ENCODE measurements around the gene SLC6A6. TPM values are rescaled to one million over a fixed set of nuclear protein-coding genes. Genes with fewer than 3 reads are reported as not detected.

SLC6A6 gene
- total RNA-seq, 1 donor from 2014 or later: 35.4 TPM

DNA sequence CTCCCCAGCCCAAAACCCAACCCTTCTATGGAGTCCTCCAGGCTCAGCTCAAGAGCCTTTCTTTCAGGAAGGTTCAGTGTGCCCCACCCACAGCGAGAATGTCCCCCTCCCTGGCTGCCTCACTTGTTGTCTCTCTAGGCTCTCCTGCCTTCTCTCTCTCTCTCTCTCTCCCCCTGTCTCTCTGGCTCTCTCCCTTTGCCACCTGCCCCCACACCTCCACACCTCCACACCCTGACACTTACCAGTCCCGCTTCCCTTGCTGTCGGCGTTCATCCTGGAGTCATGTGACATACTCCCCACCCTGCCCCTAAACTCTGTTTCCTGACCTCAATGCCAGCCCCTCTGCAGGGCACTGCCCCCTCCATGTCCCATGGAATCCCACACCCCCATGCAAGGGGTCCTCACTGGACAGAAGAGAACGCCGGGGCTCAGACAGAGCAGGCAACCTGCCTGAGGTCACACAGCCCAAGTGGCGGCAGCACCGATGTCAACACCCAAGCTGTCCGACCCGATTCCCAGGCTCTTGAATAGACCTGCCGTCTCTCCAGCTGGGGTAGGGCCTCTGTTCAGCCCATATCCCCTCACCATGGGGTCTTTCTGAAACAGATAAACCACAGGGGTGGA is 28.5 kb upstream of the SLC6A6 start:
- intact Hi-C loops (cut with micrococcal nuclease): no loop called here
- TF ChIP-seq, protein P1, sequence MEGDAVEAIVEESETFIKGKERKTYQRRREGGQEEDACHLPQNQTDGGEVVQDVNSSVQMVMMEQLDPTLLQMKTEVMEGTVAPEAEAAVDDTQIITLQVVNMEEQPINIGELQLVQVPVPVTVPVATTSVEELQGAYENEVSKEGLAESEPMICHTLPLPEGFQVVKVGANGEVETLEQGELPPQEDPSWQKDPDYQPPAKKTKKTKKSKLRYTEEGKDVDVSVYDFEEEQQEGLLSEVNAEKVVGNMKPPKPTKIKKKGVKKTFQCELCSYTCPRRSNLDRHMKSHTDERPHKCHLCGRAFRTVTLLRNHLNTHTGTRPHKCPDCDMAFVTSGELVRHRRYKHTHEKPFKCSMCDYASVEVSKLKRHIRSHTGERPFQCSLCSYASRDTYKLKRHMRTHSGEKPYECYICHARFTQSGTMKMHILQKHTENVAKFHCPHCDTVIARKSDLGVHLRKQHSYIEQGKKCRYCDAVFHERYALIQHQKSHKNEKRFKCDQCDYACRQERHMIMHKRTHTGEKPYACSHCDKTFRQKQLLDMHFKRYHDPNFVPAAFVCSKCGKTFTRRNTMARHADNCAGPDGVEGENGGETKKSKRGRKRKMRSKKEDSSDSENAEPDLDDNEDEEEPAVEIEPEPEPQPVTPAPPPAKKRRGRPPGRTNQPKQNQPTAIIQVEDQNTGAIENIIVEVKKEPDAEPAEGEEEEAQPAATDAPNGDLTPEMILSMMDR (IDR thresholded peaks at IDR 0.05; ENCODE audit: borderline replicate concordance): no peak
- no peaks in the 10 kb centered on the region for H3K9me3 ChIP-seq (replicated peaks)
- H3K36me3 ChIP-seq: no peaks in the 10 kb centered on the region
- no peak for DNase-seq
- peaks cover 80% of the 10 kb centered on the region for H3K4me1 ChIP-seq
- peaks cover 4% of the 10 kb centered on the region for H3K27me3 ChIP-seq (ENCODE audit: low read depth)
- no peak overlapping the region for H3K4me3 ChIP-seq
- peak overlapping the region; percentile 77 for H3K27ac ChIP-seq (replicated peaks)

DNA sequence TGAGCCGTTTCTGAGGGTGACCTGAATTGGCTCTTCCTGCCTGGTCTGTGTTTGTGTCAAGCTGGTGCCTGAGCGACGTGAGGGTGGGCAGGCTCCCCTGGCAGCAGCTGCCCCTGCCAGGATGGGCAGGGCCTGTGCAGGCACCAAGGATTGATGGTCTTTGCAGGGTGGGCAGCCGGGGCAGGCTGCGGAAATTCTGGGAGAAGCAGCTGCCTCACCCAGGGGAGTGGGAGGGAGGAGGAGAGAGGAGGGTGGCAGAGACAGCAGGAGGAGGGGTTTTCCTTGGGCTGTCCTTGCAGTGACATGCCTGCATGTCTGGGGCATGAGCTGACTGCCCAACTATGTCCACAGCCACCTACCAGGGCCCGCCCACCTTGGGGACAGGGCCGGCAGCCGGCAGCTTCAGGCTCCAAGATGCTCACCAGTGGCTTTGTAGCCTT is 27.9 kb upstream of the SLC6A6 start:
- DNase-seq: peak; percentile 48
- Histone ChIP-seq H3K27me3 (ENCODE audit: low read depth) (peaks cover 4% of the 10 kb centered on the region), H3K36me3 (no peaks in the 10 kb centered on the region), H3K4me3 (no peak overlapping the region), H3K4me1 (peaks cover 78% of the 10 kb centered on the region), H3K9me3 (replicated peaks) (no peaks in the 10 kb centered on the region), H3K27ac (replicated peaks) (peak overlapping the region; percentile 77)
- intact Hi-C loops (cut with micrococcal nuclease): no loop called here
- TF ChIP-seq, protein P1 (IDR thresholded peaks at IDR 0.05; ENCODE audit: borderline replicate concordance): no peak

DNA sequence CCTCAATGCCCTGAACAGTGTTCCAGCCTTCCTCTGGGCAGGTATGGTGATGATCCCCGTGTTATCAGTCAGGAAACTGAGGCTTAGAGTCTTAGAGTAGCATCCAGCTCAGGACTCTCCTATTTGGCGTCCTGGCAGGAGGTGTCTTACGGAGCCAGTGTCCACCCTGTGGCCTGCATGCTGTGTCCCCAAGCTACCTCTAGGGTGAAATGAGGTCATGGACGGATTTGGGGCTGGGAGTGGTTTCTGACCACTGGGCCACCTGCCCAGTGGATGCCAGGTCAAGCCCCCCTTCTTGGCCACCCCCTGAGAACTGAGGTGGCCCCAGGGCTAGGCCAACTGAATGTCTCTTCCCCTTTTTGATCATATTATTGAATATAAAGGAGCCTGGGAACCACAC is 27.2 kb upstream of the SLC6A6 start:
- Histone ChIP-seq H3K4me3 (no peak overlapping the region), H3K27ac (replicated peaks) (peak overlapping the region; percentile 77), H3K9me3 (replicated peaks) (no peaks in the 10 kb centered on the region), H3K36me3 (no peaks in the 10 kb centered on the region), H3K27me3 (ENCODE audit: low read depth) (peaks cover 4% of the 10 kb centered on the region), H3K4me1 (peaks cover 70% of the 10 kb centered on the region)
- TF ChIP-seq, protein P1 (IDR thresholded peaks at IDR 0.05; ENCODE audit: borderline replicate concordance): no peak
- no peak for DNase-seq
- intact Hi-C loops (cut with micrococcal nuclease): no loop called here

DNA sequence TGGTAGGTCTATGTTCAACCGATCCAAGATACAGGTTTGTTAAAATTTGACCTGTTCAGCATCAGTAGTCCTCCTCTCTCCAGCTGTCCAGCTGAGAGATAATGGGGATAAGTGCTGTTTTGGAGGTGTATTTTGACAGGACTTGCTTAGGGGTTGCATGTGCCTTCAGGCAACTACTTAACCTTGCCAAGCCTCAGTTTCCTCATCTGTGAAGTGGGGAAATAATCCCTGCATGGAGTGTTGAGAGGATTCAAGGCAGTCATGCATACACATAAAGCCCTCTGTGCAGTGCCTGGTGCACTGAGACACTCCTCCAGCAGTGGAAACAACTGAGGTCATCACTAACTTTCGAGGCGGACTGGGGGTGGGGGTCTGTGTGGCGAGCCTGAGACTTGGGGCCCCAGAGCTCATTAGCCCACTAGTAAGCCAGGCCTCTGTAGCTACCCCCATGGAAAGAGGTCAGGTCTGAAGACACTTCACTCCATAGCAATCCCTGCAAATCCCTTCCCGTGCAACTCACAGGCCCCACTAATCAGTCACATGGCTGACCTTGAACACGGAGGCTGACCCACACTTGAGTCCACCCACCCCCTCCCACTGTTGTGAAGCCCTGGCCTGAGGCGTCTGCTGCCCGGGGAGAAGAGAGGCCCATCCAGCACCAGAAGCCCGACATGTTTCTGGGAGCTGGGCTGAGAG is 25.9 kb upstream of the SLC6A6 start:
- no peaks in the 10 kb centered on the region for H3K27me3 ChIP-seq (ENCODE audit: low read depth)
- peak overlapping the region; percentile 35 for H3K27ac ChIP-seq (replicated peaks)
- TF ChIP-seq, protein P1 (IDR thresholded peaks at IDR 0.05; ENCODE audit: borderline replicate concordance): no peak
- H3K9me3 ChIP-seq (replicated peaks): no peaks in the 10 kb centered on the region
- H3K4me3 ChIP-seq: no peak overlapping the region
- peaks cover 57% of the 10 kb centered on the region for H3K4me1 ChIP-seq
- intact Hi-C loops (cut with micrococcal nuclease): no loop called here
- no peaks in the 10 kb centered on the region for H3K36me3 ChIP-seq
- no peak for DNase-seq

DNA sequence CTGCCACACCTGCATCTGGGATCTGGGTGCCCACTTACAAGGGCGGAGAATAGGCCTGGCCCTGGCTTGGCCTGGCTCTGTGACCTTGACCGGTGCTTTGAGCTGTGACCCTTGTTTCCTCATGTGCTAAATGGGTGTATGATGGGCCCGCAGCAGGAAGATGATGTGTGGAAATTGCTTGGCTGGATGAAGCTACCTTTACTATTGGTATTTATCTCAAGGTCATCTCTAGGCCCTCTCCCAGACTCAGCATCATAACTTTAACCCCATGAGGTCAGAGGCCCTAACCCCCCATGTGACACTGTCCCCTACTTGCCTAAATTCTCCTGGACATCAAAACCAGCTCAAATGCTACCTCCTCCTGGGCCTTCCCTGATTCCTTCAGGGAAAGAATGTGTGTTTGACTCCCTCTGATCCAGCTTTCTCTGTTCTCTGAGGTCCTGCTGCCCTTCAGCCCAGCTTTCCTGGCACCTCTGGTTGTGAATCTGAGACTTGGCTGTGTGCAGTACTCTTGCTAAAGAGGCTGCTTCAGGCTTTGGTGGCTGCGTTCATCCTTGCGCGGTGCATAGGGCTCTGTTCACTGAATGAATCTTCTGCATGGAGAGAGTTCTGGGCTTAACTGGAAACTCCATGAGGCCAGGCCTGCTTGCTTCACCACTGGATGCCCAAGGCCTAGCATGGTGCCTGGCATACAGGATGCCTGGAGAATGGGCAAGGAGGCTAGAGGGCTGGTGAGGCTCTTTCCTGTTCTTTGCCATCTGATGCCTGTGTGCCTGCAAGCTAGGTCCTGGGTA is 25.2 kb upstream of the SLC6A6 start:
- H3K27me3 ChIP-seq (ENCODE audit: low read depth): no peaks in the 10 kb centered on the region
- H3K36me3 ChIP-seq: no peaks in the 10 kb centered on the region
- H3K4me3 ChIP-seq: no peak overlapping the region
- TF ChIP-seq, protein P1 (IDR thresholded peaks at IDR 0.05; ENCODE audit: borderline replicate concordance): no peak
- H3K4me1 ChIP-seq: peaks cover 50% of the 10 kb centered on the region
- H3K27ac ChIP-seq (replicated peaks): peak overlapping the region; percentile 35
- no peaks in the 10 kb centered on the region for H3K9me3 ChIP-seq (replicated peaks)
- intact Hi-C loops (cut with micrococcal nuclease): no loop called here
- DNase-seq: no peak

All from left ventricle myocardium inferior (tissue), 1 donor.